Mucosa of rectum (tissue), 2 donors: ENCODE measurements around the gene NID1.

Experiments used
- H3K27ac ChIP-seq, 2 donors: one replicate each; pipeline ENCODE4 v1.7.0; 2013; ENCODE audit warnings: inconsistent platforms in 2 of 2, low read depth in 2 of 2, low read length in 2 of 2
- H3K27me3 ChIP-seq, 2 donors: one replicate each; pipeline ENCODE4 v1.7.0; 2013; ENCODE audit warnings: low read length in 2 of 2; ENCODE audit not compliant: control insufficient read depth in 2 of 2, insufficient read depth in 2 of 2
- H3K36me3 ChIP-seq, 2 donors: one replicate each; pipeline ENCODE4 v1.7.0; 2013; ENCODE audit warnings: low read length in 2 of 2; ENCODE audit not compliant: control insufficient read depth in 2 of 2, insufficient read depth in 2 of 2
- H3K4me1 ChIP-seq, 2 donors: one replicate each; pipeline ENCODE4 v1.7.0; 2013; ENCODE audit warnings: low read length in 2 of 2, mild to moderate bottlenecking in 1 of 2; ENCODE audit not compliant: control insufficient read depth in 2 of 2, insufficient read depth in 2 of 2
- H3K4me3 ChIP-seq, 2 donors: one replicate each; pipeline ENCODE4 v1.7.0; 2013; ENCODE audit warnings: low read length in 2 of 2
- H3K9ac ChIP-seq, 2 donors: one replicate each; pipeline ENCODE4 v1.7.0; 2013; ENCODE audit warnings: low read length in 2 of 2, low read depth in 1 of 2, mild to moderate bottlenecking in 1 of 2
- H3K9me3 ChIP-seq, 2 donors: one replicate each; pipeline ENCODE4 v1.7.0; 2013; ENCODE audit warnings: low read length in 2 of 2; ENCODE audit not compliant: control insufficient read depth in 2 of 2
- donor health status: healthy.
- donor health status: Normal muscosa, but diverticular disease.

The NID1 gene

DNA sequence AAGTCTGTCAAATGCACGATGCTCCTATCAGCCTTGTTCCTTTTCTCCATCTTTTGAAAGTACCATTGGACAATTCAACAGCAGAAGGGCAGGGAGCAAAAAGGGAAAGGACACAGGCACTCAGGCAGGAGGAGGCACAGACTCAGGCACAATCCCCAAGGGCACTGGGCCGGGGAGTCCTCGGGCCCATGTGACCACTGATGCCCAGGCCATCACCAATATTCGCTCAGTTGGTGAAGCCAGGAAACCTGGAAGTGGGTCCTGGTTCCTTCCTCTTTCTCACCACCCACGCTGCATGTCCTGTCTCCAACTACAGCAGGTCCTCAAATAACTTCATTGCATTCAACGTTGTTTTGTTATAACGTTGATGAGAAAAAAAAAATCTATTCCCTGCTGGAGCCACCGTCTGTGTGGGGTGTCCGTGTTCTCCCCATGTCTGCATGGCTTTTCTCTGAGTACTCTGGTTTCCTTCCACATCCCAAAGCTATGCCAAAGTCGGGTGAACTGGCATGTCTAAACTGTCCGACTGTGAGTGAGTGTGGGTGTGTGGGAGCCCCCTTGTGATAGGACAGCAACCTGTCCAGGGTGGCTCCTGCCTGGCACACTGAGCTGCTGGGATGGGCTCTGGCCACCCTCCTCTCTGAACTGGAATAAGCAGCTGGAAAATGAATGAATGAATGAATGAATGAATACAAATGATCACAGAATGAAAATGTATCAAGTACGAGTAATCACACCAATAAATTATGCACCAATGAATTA is 12.5 kb downstream of the NID1 start:
- Histone ChIP-seq H3K9me3 (no peaks in the 10 kb centered on the region), H3K27ac (no peak overlapping the region), H3K36me3 (no peaks in the 10 kb centered on the region), H3K9ac (no peak overlapping the region), H3K4me1 (peaks cover 2 to 3% of the 10 kb centered on the region in 2 donors), H3K27me3 (no peaks in the 10 kb centered on the region), H3K4me3 (no peak overlapping the region)

DNA sequence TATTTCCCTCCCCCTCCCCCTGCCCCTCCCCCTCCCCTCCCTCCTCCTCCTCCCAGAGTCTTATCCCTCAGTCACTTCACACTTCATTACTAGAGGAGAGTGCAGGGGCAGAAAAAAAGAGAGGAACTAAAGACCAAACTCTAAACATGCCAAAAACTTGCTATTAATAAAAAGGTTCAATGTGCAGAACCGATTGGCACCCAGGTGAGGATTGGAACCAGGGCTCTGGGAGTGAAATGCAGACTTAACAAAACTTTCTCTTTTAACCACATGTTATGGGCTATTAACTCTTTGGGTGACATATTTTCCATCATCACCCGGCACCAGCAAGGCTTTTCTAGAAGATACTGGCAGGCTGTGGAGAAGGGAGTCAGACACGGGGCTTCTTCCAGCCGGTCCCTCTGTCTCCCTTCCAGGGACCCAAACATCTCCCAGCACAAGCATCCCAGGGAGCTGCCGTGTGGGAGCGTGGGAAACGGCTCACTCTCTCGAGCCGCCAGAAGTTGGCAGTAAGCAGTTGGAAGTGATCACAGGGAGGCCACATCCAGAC is 13.6 kb downstream of the NID1 start:
- peaks cover 2 to 3% of the 10 kb centered on the region in 2 donors for H3K4me1 ChIP-seq
- H3K36me3 ChIP-seq: peaks cover 0 to 3% of the 10 kb centered on the region in 2 donors
- no peaks in the 10 kb centered on the region for H3K27me3 ChIP-seq
- no peak overlapping the region for H3K9ac ChIP-seq
- H3K9me3 ChIP-seq: no peaks in the 10 kb centered on the region
- H3K4me3 ChIP-seq: no peak overlapping the region
- H3K27ac ChIP-seq: no peak overlapping the region

DNA sequence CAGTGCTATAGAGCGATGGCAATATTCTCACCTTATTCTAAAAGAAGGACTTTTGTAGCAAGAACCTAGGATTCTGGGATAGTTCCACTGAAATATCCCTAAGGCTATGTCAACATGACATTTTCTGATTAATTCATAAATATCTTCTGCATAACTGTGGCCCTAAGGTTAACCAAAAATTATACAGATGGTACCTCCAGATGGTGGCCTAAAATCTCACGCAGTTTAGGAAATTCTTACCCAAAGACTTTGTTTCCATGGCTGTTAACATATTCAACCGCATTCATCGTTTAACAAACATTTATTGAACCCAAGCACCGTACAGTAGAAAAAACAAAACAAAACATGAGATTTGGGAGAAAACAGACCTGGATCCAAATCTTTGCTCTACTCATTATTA is 19.1 kb downstream of the NID1 start:
- H3K4me1 ChIP-seq: no peaks in the 10 kb centered on the region
- no peak overlapping the region for H3K4me3 ChIP-seq
- no peak overlapping the region for H3K9ac ChIP-seq
- no peaks in the 10 kb centered on the region for H3K27me3 ChIP-seq
- no peak overlapping the region for H3K27ac ChIP-seq
- no peaks in the 10 kb centered on the region for H3K9me3 ChIP-seq
- peaks cover 0 to 5% of the 10 kb centered on the region in 2 donors for H3K36me3 ChIP-seq

DNA sequence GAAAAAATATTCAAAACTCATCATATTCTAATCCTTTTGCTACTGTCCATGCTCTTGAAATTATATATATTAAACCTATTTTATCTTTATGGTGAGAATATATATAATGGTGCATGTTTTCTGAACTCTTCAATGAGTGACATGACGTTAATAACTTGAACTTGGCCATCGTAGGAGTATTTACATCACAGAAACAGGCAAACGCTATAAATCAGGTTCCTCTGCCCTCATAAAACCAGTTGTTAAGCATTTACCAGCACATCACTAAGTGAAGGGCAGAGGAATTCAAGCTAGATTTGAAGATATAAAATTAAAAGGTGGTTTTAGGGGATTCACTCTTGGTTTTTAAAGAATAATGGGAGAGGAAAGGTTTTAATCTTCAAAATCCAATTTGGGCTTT is 20.5 kb downstream of the NID1 start:
- H3K9me3 ChIP-seq: no peaks in the 10 kb centered on the region
- no peak overlapping the region for H3K27ac ChIP-seq
- no peak overlapping the region for H3K4me3 ChIP-seq
- no peaks in the 10 kb centered on the region for H3K27me3 ChIP-seq
- H3K36me3 ChIP-seq: peaks cover 0 to 5% of the 10 kb centered on the region in 2 donors
- no peaks in the 10 kb centered on the region for H3K4me1 ChIP-seq
- no peak overlapping the region for H3K9ac ChIP-seq

DNA sequence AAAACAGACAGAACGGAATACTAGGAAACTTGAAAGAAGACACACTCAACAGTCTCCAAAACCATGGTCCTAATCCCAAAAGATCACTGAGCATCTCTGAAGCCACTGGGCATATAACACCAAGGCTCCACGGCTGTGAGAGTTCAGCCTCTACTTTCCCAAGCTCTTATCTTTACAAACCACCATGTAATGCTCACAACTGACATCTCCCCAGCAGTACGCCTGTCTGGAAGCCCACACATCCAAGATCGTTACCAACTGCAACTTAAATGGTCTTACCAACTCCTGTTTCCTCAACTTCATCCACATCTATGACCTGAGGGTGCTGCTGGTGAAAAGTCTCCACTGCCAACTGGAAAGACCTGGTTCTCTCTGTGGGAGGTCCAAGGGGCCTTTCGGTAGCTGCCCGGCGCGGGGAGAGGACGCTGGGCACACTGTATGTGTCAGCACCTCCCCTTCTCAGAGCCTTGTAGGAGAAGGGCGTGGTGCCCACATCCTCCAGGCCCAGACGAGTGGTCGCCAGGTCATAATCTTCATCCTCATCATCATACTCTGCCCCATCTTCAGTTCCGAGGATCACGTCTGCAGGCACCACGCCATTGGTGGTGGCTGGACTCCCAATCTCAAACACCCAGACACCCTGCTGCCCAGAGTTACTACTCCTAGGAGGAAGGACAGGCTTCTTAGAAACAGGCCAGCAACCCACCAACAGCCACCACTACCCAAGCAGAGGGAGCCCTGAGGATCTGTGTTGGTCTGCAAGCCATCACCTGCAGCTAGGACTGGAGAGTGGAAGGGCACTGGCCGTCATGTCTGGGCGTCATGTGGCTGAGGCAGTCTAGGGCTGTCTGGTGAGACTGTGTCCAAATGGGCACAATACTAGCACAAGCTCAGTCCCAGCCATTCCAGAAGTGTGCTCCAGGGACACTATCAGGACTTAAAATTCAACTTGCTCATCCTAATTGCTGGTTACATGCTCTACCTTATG is 23.0 kb downstream of the NID1 start:
- H3K36me3 ChIP-seq: peaks cover 2 to 5% of the 10 kb centered on the region in 2 donors
- no peaks in the 10 kb centered on the region for H3K27me3 ChIP-seq
- no peaks in the 10 kb centered on the region for H3K4me1 ChIP-seq
- no peaks in the 10 kb centered on the region for H3K9me3 ChIP-seq
- no peak overlapping the region for H3K4me3 ChIP-seq
- no peak overlapping the region for H3K27ac ChIP-seq
- no peak overlapping the region for H3K9ac ChIP-seq

DNA sequence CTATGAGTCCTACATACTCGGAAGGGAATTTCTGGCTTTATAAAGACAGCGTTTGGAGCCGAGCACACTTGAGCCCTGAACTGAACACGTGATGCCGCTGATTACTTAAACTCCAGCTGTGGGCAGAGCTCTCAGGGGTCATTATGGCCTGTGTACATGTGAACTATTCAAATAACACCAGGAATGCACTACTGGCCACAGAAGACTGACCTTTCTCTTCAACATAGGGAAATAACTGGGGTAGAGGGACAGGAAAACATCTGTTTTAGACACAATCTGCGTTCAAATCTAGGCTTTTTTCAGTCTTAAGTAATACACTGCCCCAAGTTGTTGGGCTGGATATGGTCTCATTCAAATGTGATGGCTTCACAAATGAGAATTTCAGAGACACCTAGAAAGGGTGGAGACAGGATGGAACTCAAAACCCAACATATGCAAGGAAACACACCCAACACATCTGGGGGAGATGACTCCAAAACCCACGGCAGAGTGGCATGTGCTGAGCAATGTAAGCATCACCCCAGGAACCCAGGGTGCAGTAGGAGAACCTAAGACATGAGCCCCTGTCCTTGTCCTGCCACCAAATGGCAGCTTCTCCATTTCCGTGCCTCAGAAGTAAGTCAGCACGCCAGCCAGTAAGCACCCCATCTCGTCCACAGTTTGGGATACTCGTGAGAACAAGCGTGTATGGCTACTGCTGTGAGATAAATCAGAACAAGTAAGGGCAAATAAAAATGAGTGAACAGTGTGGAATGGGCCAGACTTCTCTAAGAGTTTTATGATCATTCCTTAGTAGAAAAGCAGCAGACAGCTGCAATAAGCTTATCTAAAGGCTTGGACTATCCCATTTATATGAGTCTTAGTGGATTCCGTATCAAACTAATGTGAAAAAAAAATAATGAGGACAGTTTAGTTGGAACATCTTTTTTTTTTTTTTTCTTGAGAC is 24.9 kb downstream of the NID1 start:
- Histone ChIP-seq H3K9me3 (no peaks in the 10 kb centered on the region), H3K4me1 (no peaks in the 10 kb centered on the region), H3K9ac (no peak overlapping the region), H3K27ac (peak overlapping the region; percentile 19 to 39), H3K36me3 (peaks cover 2% of the 10 kb centered on the region in 2 donors), H3K27me3 (no peaks in the 10 kb centered on the region), H3K4me3 (no peak overlapping the region)

DNA sequence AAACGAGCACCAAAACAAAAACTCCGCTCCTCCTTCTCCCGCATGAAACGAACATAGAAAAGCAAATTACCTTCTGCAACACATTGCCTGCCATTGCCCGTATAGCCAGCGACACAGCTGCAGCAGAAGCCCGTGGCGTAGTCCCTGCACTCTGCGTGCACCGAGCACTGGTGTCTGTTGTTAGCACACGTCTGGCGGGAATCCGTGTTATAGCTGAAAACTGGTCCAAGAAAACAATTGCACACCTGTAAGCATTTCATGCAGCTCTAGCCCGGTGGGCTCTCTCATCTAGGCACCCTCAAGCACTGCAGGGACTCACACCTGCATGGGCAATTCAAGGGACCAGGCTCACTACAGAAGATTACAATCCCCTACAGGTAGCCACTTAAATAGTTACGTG is 26.9 kb downstream of the NID1 start:
- Histone ChIP-seq H3K4me1 (no peaks in the 10 kb centered on the region), H3K36me3 (peaks cover under 1 to 2% of the 10 kb centered on the region in 2 donors), H3K4me3 (no peak overlapping the region)

DNA sequence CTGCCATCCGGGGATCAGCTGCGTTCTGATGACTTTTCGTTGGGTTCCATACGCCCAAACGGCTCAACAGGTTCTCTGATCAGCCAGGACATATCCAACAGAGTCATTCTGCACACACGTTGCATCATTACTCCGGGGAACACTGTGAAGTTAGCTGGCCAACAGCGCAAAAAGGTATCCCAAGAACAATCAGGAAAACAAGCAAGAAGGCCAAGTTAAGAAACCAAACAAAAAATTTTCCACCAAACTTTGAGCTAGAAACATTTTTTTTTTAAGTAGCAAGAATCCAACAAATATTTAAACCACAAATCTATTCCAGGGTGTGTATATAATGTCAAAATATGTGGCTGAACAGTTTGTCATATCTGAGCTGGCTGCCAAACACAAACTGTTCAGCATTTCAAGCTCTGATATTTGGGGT is 29.2 kb downstream of the NID1 start:
- Histone ChIP-seq H3K27me3 (no peaks in the 10 kb centered on the region), H3K36me3 (peaks cover 0 to 2% of the 10 kb centered on the region in 2 donors), H3K27ac (no peak overlapping the region), H3K9me3 (no peaks in the 10 kb centered on the region), H3K9ac (no peak overlapping the region), H3K4me3 (no peak overlapping the region), H3K4me1 (no peaks in the 10 kb centered on the region)

More for the DNA sequence above, 26.9 kb downstream of the NID1 start:
- Histone ChIP-seq H3K27ac (no peak overlapping the region), H3K9ac (no peak overlapping the region), H3K9me3 (no peaks in the 10 kb centered on the region), H3K27me3 (no peaks in the 10 kb centered on the region)

DNA sequence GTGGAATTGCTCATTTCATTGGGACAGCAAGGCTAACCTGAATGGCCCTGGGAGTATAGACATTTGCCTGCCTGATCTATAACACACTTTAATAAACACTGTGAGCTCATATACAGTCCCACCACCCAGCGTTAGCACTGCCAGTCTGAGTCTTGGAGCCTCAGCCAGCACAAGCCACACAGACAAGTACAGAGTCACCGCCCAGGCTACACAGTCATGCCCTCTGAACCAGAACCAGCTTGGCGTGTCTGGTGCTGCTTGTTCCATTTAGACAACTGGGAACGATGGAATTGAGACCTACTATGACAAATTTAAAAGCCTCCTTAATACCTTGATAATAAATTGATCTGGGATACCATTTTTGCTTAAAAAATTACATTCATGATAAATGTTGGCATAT is 31.6 kb downstream of the NID1 start:
- Histone ChIP-seq H3K4me3 (no peak overlapping the region), H3K9me3 (no peaks in the 10 kb centered on the region), H3K4me1 (no peaks in the 10 kb centered on the region), H3K36me3 (peaks cover 2 to 3% of the 10 kb centered on the region in 2 donors), H3K27ac (no peak overlapping the region), H3K27me3 (no peaks in the 10 kb centered on the region), H3K9ac (no peak overlapping the region)
